Erythroblast (primary cell): Measurements from ENCODE around the gene NR2C2.

Experiments used
- GATA1 ChIP-seq: IDR thresholded peaks from 2 replicates; pipeline ENCODE4 v1.6.1; 2011; ENCODE audit warnings: low read depth, mild to moderate bottlenecking, control low read depth, low read length, moderate library complexity
- POLR2A ChIP-seq: IDR thresholded peaks from 2 replicates; pipeline ENCODE4 v1.6.1; 2011; ENCODE audit warnings: mild to moderate bottlenecking, low read length

DNA sequence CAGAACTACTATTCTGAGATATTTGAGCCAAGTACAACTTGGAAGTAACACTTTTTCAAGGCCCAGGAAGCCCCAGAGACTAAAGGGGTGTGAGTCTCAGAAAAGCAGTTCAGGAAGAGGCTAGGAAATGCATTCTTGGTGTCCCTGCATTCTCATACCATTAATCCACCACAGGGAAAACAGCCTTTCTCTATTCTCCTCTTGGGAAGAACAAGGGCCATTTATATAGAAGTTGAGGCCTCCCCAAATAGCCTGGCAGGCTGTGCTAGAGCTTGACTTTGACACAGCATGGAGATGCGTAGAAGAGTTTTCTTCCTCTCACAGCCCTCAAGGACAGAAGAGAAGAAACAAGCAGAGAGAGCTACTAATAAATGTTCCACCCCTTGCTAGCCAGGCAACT, 5.5 kb upstream of the NR2C2 start:
- TF ChIP-seq POLR2A: no peak
- TF ChIP-seq GATA1: no peak
